Measurements from ENCODE around the gene LTB4R2.

Gene LTB4R2

GRCh38 chr14:24269910-24270536 lies 39.9 kb upstream of the LTB4R2 start:
- Histone ChIP-seq H3K27ac (no peak overlapping the region), H3K4me3 (ENCODE audit: low read depth, low read length) (no peak overlapping the region), H3K36me3 (replicated peaks) (peaks cover 12% of the 10 kb centered on the region), H3K27me3 (replicated peaks) (no peaks in the 10 kb centered on the region)
- no peak for DNase-seq
- no peak for TF ChIP-seq CTCF (IDR thresholded peaks at IDR 0.05; ENCODE audit: low read depth, low read length, missing control alignments)
- in situ Hi-C loops (cut with HindIII; ENCODE audit: low pct_ligation_motif_present, low sequenced_read_pairs) = no loop called here

- peak overlapping the region; percentile 93 for H3K4me3 ChIP-seq (ENCODE audit: low read depth, low read length)
Measured at GRCh38 chr14:24270537-24271133, 39.3 kb upstream of the LTB4R2 start.

DNA sequence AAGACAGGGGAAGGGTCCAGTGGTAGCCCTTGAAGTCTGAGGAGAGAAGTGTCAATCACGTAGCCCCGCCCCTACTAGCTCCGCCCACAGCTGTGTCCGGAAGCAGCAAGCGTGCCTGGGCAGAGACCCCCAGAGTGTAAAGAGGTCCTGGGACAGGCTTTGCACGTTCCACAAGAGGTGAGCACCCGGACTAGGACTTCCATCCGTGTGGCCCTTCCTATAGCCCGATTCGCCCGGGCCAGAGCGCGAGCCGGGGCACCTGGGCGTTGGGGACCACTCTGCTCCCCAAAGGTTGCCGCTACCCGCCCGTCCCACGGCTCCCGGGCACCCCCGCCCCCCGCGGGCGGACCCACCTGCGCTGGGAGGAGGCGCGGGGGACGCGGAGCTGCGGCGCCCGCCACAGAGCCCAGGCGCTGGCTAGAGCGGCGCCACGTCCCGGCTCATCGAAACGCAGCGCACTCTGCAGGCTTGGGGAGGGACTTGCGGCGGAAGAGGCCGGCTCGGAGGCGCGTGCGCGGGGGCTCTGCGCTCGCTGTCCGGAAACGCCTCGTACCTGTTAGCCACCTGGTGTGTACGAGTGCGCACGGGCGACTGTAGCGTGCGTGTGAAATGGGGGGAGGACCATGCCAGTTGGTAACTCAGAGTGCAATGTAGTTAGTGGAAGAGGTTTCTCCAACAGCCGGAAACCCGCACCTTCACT lies 38.7 kb upstream of the LTB4R2 start, which contains the start of gene RABGGTA:
TSS of gene RABGGTA (minus strand) at position 464 of the 700 bp plus-strand sequence. CDS start 482 bp downstream, outside the sequence.
- in situ Hi-C loops (cut with HindIII; ENCODE audit: low pct_ligation_motif_present, low sequenced_read_pairs) = no loop called here
- Histone ChIP-seq H3K27me3 (replicated peaks) (no peaks in the 10 kb centered on the region), H3K36me3 (replicated peaks) (peaks cover 8% of the 10 kb centered on the region), H3K27ac (peak within 1 kb of the TSS; percentile 95), H3K4me3 (ENCODE audit: low read depth, low read length) (peak within 1 kb of the TSS; percentile 93)
- TF ChIP-seq CTCF (IDR thresholded peaks at IDR 0.05; ENCODE audit: low read depth, low read length, missing control alignments) = peak; percentile 73
- DNase-seq = peak; percentile 63

More at GRCh38 chr14:24270537-24271133, 39.3 kb upstream of the LTB4R2 start:
- DNase-seq = no peak
- Histone ChIP-seq H3K36me3 (replicated peaks) (peaks cover 10% of the 10 kb centered on the region), H3K27ac (peak overlapping the region; percentile 95), H3K27me3 (replicated peaks) (no peaks in the 10 kb centered on the region)
- in situ Hi-C loops (cut with HindIII; ENCODE audit: low pct_ligation_motif_present, low sequenced_read_pairs) = no loop called here
- no peak for TF ChIP-seq CTCF (IDR thresholded peaks at IDR 0.05; ENCODE audit: low read depth, low read length, missing control alignments)

DNA sequence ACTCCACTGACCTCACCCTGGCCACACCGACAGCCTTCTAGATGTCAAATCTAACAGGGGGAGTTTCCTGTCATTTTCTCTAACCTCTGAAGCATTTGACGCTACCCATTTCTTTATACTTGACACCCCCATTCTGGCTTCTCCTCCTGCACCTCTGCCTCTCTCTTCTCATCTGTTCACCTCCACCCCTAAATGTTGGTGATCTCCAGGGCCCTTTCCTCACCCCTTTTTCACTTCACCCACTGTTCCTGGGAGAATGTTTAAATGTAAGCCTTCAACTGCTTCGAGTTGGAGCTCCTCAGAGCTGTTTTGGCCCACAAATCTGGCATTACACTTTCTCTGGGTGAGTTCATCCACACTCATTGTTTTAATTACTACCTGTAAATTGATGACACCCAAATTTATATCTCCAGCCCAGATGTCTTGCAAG lies 38.1 kb upstream of the LTB4R2 start:
- in situ Hi-C loops (cut with HindIII; ENCODE audit: low pct_ligation_motif_present, low sequenced_read_pairs) = no loop called here
- no peak for TF ChIP-seq CTCF (IDR thresholded peaks at IDR 0.05; ENCODE audit: low read depth, low read length, missing control alignments)
- DNase-seq = no peak

DNA sequence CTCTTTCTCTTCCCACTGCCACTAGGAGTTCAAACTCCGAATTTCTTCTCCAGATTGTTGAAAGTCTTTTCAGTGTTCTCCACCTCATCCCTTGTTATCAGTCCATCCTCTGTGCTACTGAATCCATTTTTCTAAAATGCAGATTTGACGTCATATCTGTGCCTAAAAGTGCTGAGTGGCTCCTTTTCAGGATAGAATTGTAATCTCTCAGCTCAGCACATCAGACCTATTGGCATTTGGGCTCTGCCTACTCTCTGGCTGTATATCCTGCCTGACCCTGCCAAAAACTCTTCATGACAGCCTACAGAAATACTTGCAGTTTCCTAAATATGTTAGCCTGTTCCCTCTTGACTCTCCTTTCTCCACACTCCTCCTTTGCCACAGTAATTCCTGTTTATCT lies 37.5 kb upstream of the LTB4R2 start:
- in situ Hi-C loops (cut with HindIII; ENCODE audit: low pct_ligation_motif_present, low sequenced_read_pairs) = no loop called here
- DNase-seq = no peak
- H3K27ac ChIP-seq = no peak overlapping the region
- H3K36me3 ChIP-seq (replicated peaks) = peaks cover 4% of the 10 kb centered on the region
- H3K4me3 ChIP-seq (ENCODE audit: low read depth, low read length) = no peak overlapping the region
- no peak for TF ChIP-seq CTCF (IDR thresholded peaks at IDR 0.05; ENCODE audit: low read depth, low read length, missing control alignments)
- H3K27me3 ChIP-seq (replicated peaks) = no peaks in the 10 kb centered on the region

More for the DNA sequence above, 38.1 kb upstream of the LTB4R2 start:
- H3K27me3 ChIP-seq (replicated peaks) = no peaks in the 10 kb centered on the region
- H3K36me3 ChIP-seq (replicated peaks) = peaks cover 8% of the 10 kb centered on the region
- peak overlapping the region; percentile 93 for H3K4me3 ChIP-seq (ENCODE audit: low read depth, low read length)
- H3K27ac ChIP-seq = no peak overlapping the region
